DMS 273 treated with DMSO at 0.1 percent for 48 hours (cell line): ENCODE data around the gene KCNK4.

Source experiments
- DNase-seq: peaks from one replicate; lab custom pipeline; 2025; lab: John Stamatoyannopoulos, UW

The KCNK4 gene

DNA sequence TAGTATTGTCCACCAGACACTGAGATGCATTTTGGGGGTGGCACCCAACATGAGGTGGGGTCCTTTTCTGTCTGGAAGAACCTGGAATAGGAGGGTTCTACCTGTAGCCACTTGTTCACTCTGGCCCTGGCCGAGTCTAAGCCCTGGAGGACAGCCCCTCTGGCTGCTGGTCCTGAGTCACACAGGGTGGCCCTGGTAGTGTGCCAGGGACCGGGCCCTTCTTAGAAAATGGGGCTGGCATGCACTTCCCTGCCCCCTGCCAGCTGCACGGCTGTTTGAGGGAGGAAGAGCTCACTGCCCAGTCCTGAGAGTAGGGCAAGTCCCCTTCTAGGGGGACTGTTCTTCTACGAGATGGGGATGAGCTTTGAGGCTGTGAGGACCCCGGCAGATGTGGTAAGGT, 37.6 kb upstream of the KCNK4 start:
- DNase-seq: no peak

DNA sequence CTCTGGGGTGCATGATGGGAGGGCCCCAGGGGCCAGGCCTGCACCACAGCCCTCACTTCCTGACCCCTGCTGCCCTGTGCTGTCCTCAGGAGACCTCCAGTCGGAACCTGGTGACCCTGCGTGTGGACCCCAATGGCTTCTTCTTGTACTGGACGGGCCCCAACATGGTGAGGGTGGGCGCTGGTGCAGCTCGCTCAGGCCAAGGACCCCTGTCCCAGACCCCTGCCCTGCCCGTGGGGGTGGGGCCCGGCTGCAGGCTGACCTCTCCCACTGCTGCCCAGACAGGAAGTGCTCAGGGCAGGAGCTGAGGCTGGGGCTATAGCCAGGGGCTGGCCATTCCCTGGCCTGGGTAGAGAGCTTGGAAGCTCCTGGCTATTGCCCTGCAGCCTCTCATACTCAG, 36.8 kb upstream of the KCNK4 start:
- no peak for DNase-seq

DNA sequence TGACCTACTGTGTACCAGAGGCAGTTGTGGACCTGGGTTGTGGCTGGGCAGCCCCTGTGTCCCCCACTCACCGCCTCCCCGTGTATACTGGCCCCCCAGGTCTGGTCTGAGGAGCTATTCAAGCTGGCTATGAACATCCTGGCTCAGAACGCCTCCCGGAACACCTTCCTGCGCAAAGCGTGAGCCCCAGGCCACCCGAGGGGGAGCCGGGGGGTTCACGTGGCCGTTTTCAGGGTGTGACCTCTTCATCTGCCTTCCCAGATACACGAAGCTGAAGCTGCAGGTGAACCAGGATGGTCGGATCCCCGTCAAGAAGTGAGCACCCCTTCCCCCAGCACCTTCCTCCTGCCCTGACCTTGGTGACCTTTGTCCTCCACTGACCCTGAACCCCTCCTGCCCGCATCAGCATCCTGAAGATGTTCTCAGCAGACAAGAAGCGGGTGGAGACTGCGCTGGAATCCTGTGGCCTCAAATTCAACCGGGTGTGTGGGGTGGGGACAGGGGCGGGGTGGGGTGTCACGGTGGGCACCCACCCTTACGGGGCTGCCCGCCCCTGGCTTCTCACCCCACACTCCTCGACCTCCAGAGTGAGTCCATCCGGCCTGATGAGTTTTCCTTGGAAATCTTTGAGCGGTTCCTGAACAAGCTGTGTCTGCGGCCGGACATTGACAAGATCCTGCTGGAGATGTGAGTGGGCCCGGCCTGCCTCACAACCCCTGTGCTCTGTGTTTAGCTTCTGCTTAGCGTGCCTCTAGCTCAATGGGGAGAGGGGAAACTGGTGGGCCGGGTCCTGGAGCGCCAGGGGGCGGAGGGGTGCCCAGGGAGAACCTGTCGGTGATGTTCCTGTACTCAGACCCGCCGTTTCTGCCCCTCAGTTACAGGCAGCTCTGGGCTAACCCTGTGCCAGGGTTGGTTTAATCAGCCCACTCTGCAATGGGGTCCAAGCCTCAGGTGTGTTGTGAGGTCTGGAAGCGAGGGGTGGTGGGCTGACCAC, 35.7 kb upstream of the KCNK4 start:
- no peak for DNase-seq

DNA sequence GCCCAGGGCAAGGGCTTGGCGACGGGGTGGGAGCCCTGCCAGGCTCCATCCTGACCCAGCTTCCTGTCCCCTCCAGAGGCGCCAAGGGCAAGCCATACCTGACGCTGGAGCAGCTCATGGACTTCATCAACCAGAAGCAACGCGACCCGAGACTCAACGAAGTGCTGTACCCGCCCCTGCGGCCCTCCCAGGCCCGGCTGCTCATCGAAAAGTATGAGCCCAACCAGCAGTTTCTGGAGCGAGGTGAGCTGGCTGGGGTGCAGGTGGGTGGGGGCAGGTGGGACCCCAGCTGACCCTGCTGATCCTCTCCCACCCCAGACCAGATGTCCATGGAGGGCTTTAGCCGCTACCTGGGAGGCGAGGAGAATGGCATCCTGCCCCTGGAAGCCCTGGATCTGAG, 34.8 kb upstream of the KCNK4 start:
- no peak for DNase-seq

DNA sequence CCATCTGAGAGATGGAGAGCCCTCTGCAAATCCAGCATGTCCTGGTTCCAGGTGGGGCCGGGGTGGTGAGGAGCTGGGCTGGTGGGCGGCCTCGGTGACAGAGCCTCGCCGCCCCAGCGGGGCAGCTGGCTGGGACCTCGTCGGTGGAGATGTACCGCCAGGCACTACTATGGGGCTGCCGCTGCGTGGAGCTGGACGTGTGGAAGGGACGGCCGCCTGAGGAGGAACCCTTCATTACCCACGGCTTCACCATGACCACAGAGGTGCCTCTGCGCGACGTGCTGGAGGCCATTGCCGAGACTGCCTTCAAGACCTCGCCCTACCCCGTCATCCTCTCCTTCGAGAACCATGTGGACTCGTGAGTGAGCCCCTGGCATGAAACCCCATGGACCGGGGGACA, 32.7 kb upstream of the KCNK4 start:
- DNase-seq: no peak

DNA sequence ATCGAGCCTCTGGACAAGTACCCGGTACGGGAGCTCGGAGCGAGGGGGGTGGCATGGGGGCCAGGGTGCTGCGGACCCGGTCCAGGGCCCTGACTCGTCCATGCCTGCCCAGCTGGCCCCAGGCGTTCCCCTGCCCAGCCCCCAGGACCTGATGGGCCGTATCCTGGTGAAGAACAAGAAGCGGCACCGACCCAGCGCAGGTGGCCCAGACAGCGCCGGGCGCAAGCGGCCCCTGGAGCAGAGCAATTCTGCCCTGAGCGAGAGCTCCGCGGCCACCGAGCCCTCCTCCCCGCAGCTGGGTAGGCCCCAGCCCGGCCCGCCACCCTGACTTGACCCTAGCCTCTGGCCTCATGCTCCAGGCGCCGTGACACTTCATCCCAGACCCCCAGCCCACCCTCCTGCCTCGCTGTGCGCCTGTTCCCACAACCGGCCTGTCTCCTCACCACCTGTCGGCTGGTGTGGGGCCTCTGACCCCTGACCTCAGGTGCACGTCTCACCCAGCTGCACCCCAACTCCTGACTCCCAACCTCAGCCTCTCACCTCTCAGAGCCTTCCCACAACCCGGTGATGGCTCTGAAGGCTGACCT, 32.1 kb upstream of the KCNK4 start:
- no peak for DNase-seq

DNA sequence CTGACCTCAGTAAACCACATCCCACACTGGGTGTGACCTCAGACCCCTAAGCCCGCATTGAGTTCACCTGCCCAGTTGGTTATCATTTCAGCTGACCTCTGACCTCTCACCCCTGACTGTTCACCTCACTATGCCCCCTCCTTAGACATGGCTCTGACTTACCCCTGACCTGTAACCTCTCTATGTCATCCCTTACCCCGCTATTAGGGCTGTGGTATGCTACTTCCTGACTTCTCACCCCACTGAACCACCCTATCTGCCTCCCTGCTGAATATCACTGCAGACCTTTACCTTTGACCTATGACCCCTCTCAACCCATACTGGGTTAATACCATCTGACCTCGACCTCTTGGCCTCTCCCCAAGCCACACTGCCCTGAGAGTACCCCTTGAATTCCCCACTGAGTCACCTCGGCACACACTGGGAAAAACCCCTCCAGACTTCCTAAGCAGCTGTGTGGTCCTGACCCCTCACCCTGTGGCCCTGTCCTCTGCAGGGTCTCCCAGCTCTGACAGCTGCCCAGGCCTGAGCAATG, 31.5 kb upstream of the KCNK4 start:
- no peak for DNase-seq

DNA sequence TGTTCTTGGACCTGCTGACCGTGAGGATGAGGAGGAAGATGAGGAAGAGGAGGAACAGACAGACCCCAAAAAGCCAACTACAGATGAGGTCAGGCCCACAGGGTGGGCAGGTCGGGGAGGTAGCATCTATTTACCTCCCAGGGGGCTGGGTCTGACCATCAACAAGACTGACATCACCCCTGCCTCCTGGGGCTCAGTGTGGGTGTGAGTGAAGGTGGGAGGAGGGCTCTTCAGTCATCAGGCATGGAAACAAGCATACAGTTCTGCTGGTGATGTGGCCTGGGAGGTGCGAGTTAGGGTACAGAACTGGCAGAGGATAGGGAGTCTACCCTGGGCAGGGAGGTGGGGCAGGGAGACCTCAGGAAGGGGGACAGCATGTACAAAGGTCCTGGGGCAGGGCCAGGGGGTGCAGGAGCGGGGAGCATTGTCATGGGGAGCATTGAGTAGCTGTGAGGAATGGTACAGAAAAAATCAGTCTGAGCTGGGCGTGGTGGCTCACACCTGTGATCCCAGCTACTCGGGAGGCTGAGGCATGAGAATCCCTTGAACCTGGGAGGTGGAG, 30.9 kb upstream of the KCNK4 start:
- no peak for DNase-seq

DNA sequence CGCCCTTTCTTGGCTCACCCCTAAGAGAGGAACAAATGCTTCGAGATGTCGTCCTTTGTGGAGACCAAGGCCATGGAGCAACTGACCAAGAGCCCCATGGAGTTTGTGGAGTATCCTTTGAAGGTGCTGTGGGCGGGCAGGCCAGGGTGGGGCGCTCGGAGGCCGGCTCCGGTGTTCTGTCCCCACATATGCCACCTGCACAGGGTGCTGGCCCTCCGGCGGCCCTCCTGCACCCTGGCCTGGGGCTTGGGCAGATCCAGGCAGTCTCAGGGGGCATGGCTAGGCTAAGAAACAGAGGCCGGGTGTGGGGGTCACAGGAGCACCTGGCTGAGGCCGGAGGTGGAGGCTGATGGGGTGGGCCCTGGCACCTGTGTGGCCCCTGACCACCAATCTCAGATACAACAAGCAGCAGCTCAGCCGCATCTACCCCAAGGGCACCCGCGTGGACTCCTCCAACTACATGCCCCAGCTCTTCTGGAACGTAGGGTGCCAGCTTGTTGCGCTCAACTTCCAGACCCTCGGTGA, 29.5 kb upstream of the KCNK4 start:
- no peak for DNase-seq

DNA sequence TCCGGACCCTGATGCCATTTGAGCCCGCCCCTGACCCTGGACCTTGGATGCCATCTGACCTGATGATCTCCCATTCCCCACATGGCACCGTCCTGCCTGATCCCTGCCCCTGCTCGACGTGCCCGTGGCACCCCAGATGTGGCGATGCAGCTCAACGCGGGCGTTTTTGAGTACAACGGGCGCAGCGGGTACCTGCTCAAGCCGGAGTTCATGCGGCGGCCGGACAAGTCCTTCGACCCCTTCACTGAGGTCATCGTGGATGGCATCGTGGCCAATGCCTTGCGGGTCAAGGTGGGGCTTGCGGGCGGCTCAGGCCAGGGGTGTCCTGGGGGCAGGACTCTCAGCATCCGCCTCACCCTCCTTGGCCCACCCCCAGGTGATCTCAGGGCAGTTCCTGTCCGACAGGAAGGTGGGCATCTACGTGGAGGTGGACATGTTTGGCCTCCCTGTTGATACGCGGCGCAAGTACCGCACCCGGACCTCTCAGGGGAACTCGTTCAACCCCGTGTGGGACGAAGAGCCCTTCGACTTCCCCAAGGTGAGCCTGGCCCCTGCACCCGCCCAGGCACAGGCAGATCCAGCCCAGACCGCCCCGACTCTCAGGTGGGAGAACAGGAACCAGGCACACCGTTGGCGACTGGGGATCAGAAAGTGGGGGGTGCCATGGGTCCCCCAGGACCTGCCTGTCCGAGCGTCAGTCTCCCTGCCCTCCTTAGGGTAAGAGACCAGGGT, 28.7 kb upstream of the KCNK4 start:
- DNase-seq: no peak

DNA sequence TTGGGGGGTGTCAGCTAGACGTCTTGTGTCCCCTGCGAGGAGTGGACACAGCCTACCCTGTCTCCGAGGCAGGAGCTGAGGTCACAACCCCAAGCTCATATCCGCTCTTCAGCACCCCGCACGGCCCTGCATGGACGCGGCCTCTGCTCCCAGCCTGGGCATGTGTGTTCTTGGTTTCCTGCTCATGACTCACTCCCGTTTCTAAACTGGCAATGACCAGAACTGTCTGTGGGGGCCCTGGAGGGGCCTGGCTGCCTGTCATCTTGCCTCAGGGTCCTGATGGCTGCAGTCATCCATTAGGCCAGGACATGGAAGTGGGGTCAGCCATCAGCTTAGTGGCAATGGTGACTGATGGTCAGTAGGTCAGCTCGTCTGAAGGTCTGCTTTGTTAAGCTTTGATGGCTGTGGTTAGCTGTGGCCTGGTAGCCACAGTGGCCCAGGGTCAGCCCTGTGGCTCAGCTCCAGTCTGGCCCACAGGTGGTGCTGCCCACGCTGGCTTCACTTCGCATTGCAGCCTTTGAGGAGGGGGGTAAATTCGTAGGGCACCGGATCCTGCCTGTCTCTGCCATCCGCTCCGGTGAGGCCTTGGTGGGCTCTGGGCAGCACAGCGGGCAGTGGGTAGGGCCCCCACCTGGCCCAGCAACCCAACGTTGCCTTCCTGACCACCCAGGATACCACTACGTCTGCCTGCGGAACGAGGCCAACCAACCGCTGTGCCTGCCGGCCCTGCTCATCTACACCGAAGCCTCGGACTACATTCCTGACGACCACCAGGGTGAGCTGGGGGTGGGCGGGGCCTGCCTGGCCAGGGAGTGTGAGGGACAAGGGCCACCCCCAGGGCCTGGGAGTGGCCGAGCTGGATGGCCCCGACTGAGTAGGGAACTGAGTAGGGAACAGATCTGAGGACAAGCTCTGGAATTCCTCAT, 27.8 kb upstream of the KCNK4 start:
- DNase-seq: no peak

DNA sequence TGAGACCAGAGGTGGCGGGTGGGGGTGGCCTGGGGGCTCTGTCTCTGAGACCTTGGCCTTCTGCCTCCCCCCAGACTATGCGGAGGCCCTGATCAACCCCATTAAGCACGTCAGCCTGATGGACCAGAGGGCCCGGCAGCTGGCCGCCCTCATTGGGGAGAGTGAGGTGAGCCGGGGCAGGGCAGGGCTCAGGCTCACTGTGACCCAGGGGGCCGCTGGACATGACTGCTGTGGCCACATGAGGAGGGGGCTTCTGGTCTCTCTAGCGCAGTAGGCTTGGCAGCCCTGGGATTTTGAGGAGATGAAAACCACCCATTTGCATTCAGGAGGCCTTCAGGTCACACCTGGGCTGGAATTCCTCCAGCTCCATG, 27.2 kb upstream of the KCNK4 start:
- no peak for DNase-seq

DNA sequence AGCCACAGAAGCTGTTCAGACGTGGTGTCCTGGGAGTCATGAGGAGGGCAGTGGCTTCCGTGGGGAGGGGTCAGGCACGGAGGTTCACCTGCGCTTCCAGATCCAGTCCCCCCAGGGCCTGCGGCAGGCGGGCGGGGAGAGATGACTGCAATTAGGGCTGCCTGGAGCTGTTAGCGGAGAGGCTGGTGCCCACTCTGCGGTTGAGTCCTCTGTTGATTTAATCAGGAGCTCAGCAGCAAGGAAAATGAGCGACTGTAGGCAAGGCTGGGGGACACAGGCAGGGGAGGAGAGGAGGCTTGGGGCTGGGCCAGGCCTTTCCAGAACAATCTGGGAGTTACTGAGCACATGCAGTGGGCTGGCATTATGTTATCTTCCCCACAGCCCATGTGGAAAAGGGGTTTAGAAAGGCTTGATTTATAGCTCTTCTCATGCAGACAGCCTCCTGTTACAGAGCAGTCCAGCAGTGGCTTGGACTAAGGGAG, 26.7 kb upstream of the KCNK4 start:
- no peak for DNase-seq

DNA sequence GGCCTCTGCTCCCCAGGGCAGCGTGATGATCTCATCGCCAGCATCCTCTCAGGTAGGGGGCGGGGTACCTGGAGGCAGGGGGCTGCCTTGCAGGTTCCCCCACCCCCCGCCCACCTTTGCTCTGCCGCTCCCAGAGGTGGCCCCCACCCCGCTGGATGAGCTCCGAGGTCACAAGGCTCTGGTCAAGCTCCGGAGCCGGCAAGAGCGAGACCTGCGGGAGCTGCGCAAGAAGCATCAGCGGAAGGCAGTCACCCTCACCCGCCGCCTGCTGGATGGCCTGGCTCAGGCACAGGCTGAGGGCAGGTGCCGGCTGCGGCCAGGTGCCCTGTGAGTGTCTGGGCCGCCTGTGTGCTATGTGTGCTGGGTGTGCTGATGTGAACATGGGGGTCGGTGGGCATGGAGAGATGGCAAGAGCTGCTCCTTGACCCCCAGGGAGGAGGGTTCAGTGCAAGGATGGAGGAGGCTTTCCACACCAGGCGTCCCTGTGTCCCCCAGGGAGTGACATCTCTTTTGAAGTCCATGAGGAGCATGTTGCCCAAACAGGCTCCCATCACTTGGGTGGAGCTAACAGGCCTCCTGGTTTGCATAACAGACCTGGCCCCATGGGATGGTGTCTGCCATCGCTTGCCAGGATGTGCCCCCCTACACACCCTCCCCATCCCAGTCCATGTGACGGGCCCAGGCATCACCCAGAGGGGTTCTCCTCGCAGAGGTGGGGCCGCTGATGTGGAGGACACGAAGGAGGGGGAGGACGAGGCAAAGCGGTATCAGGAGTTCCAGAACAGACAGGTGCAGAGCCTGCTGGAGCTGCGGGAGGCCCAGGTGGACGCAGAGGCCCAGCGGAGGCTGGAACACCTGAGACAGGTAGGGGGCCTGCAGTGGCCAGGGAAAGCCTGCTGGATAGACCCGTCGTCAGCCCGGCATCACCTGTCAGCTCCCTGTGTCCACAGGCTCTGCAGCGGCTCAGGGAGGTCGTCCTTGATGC, 25.6 kb upstream of the KCNK4 start:
- no peak for DNase-seq

DNA sequence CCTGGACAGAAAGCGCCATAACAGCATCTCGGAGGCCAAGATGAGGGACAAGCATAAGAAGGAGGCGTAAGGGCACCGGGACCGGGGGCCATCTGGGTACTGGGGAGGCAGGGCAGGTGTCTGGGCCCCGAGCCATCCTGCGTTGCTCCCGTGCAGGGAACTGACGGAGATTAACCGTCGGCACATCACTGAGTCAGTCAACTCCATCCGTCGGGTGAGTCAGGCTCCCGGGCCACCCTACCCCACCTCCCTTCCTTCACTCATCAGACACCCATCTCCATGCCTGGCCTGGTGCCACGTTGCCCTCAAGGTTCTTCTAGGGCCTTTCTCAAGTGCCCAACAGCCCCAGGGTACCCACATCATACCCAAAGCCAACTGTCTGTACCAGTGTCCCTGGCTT, 24.8 kb upstream of the KCNK4 start:
- DNase-seq: no peak

DNA sequence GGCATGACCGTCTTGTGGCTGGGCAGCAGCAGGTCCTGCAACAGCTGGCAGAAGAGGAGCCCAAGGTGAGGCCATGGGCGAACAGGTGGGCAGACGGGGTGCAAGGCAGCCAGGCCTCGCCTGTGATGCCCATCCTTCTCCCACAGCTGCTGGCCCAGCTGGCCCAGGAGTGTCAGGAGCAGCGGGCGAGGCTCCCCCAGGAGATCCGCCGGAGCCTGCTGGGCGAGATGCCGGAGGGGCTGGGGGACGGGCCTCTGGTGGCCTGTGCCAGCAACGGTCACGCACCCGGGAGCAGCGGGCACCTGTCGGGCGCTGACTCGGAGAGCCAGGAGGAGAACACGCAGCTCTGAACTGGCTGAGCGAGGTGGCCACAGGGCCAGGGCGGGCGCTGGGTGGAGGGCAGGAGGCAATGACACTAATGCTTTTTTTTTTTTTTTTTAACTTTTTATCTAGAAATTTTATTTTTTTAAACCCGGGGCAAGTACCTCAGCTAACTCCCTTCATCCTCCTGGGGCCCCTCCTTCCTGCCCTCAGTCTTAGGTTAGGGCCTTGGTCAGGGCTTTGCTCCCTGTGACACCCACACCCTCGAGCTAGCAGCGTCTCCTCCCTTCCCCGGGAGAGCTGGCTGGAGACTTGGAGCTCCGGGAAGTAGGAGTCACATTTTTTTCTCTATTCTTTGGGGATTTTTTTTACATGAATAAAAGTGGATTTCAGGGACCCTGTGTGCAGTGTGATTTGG, 23.7 kb upstream of the KCNK4 start:
- no peak for DNase-seq

DNA sequence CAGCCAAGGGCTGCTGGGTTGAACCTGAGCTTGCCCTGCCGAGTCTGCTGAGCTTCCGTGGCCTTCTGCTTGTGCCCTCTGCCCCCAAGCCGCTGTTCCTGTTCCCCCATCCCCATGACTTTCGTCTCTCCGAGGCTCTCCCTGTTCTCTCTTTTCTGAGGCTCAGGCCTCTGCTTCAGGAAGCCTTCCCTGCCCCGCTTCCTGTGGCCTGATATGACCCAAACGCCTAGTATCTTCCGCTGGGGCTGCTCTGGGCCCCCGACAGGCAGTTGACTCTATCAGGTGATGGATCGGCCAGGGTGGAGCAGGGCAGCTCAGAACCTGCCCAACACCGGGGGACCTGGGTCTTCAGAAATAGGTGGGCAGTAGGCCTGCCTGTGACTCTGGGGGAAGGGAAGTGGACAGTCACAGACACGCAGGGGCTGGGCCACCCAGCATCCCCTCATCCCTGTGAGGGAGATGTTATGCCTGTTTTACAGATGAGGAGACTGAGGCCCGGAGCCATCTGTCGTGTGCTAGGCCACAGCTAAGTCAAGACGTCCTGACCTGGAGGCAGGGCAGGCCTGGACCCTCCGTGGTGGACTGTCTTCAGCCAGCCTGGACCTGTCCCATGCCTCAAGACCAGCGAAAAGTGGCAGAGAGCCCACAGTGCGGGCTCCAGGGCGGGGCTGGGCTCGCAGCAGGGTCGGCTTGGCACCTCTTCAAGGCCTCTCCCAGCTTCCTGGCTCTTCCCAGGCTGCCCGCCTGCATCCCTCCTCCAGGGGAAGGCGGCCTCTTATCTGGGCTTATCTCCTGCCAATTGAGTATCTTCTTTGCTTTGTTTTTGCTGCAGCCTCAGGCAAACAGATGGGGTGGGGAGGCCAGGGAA, 22.8 kb upstream of the KCNK4 start:
- peak; percentile 68 for DNase-seq
